Left lung (tissue), 10 donors: ENCODE data around the gene TFCP2L1. TPM values are rescaled to one million over a fixed set of nuclear protein-coding genes. Genes with fewer than 3 reads are reported as not detected.
A peak's percentile ranks its signal among the peaks of the same experiment; 100 is the strongest.

Experiments
- ATAC-seq: fragments of 200-7000 bp; cut with Tn5 transposase; one replicate; pipeline ENCODE4 v1.9.1; 2020; ENCODE audit warnings: moderate library complexity
- DNase-seq, 4 donors: peaks; one replicate each; pipeline ENCODE4 v3.0.0-alpha.2; 2013 to 2020
- H3K27ac ChIP-seq, 2 donors: fragments of 200-600 bp; sonication (generic) in 1 of 2; one replicate each; pipeline versions ENCODE4 v1.5.0 to v1.8.0; 2020 to 2021
- H3K27me3 ChIP-seq, 2 donors: fragments of 200-600 bp; sonication (generic) in 1 of 2; one replicate each; pipeline versions ENCODE4 v1.5.0 to v1.8.0; 2020 to 2021
- H3K36me3 ChIP-seq, 2 donors: fragments of 200-600 bp; sonication (generic) in 1 of 2; one replicate each; pipeline versions ENCODE4 v1.5.0 to v1.8.0; 2020 to 2021
- H3K4me1 ChIP-seq, 2 donors: fragments of 200-600 bp; one replicate each; pipeline ENCODE4 v1.8.0; 2021
- H3K4me3 ChIP-seq, 2 donors: fragments of 200-600 bp; sonication (generic) in 1 of 2; one replicate each; pipeline versions ENCODE4 v1.5.0 to v1.8.0; 2020 to 2021; ENCODE audit warnings: mild to moderate bottlenecking in 1 of 2
- H3K9me3 ChIP-seq, 2 donors: fragments of 200-600 bp; sonication (generic) in 1 of 2; one replicate each; pipeline versions ENCODE4 v1.5.0 to v1.8.0; 2020 to 2021
- CTCF ChIP-seq, 2 donors: fragments of 200-600 bp; sonication (generic) in 1 of 2; IDR thresholded peaks; one replicate each; pipeline versions ENCODE4 v1.5.0 to v1.8.0; 2021; ENCODE audit warnings: antibody characterized with exemption in 2 of 2
- intact Hi-C, 2 donors: fragments of 100-400 bp; cut with DNase I; formaldehyde crosslinking; loops; one replicate each; pipeline versions ENCODE4 v1.11.2 to v1.14.2; 2022
- polyA plus RNA-seq, 6 donors: library from polyadenylated mRNA; unstranded; fragments of 120-200 nt; gene quantifications; one replicate each; pipeline ENCODE4 v1.2.1, GENCODE V29; 2013; ENCODE audit not compliant: insufficient read length in 6 of 6
- total RNA-seq, 2 donors: library from RNA; stranded (reverse); fragmentation: NEBNext Ultra II Directional; extraction: Animal tissue kit (Norgen Biotek cat#: 25700); gene quantifications; one replicate each; pipeline ENCODE4 v1.2.1, GENCODE V29; 2021
- donor health status: DM: no; HTN: yes; CAD: no.
- donor health status: DM: no; HTN: no; CAD: no.

The TFCP2L1 gene
- total and polyA plus RNA-seq, 8 donors, result 3.5 to 32.5 (median 4.6) TPM

GRCh38 chr2:121235542-121235941 is 49.5 kb downstream of the TFCP2L1 start:
- Histone ChIP-seq H3K9me3 (no peaks in the 10 kb centered on the region), H3K36me3 (peaks cover 0 to 39% of the 10 kb centered on the region in 2 donors), H3K27ac (no peak overlapping the region), H3K4me3 (no peak overlapping the region), H3K4me1 (no peaks in the 10 kb centered on the region), H3K27me3 (peaks cover 0 to 15% of the 10 kb centered on the region in 2 donors)
- no peak for TF ChIP-seq CTCF (IDR thresholded peaks at IDR 0.05)
- intact Hi-C loops, result no loop called here
- ATAC-seq (no peak), DNase-seq (no peak)

GRCh38 chr2:121234791-121235190 is 50.2 kb downstream of the TFCP2L1 start:
- Histone ChIP-seq H3K27ac (no peak overlapping the region), H3K27me3 (peaks cover 0 to 15% of the 10 kb centered on the region in 2 donors), H3K4me3 (no peak overlapping the region), H3K9me3 (no peaks in the 10 kb centered on the region), H3K36me3 (peaks cover 0 to 39% of the 10 kb centered on the region in 2 donors), H3K4me1 (no peaks in the 10 kb centered on the region)
- no peak for ATAC-seq
- intact Hi-C loops, result no loop called here
- TF ChIP-seq CTCF (IDR thresholded peaks at IDR 0.05), result no peak
- DNase-seq, result peak in 1 of 4 donors; percentile 23

GRCh38 chr2:121234144-121234543 is 50.9 kb downstream of the TFCP2L1 start:
- Histone ChIP-seq H3K36me3 (peaks cover 0 to 34% of the 10 kb centered on the region in 2 donors), H3K9me3 (no peaks in the 10 kb centered on the region), H3K4me1 (no peaks in the 10 kb centered on the region), H3K27ac (no peak overlapping the region), H3K4me3 (no peak overlapping the region), H3K27me3 (peaks cover 0 to 11% of the 10 kb centered on the region in 2 donors)
- ATAC-seq, result no peak
- intact Hi-C loops, result no loop called here
- DNase-seq, result no peak
- no peak for TF ChIP-seq CTCF (IDR thresholded peaks at IDR 0.05)

- Histone ChIP-seq H3K9me3 (no peaks in the 10 kb centered on the region), H3K27ac (no peak overlapping the region), H3K36me3 (peaks cover 0 to 29% of the 10 kb centered on the region in 2 donors), H3K4me1 (no peaks in the 10 kb centered on the region), H3K27me3 (peaks cover 0 to 8% of the 10 kb centered on the region in 2 donors), H3K4me3 (no peak overlapping the region)
- no peak for DNase-seq
- no peak for ATAC-seq
- no peak for TF ChIP-seq CTCF (IDR thresholded peaks at IDR 0.05)
- intact Hi-C loops, result no loop called here
These were observed 51.4 kb downstream of the TFCP2L1 start for GRCh38 chr2:121233486-121234110.

- ATAC-seq (no peak), DNase-seq (no peak)
- no peak for TF ChIP-seq CTCF (IDR thresholded peaks at IDR 0.05)
- H3K27me3 ChIP-seq, result peaks cover 0 to 8% of the 10 kb centered on the region in 2 donors
- H3K36me3 ChIP-seq, result peaks cover 0 to 20% of the 10 kb centered on the region in 2 donors
- no peak overlapping the region for H3K27ac ChIP-seq
- H3K4me3 ChIP-seq, result no peak overlapping the region
- H3K9me3 ChIP-seq, result no peaks in the 10 kb centered on the region
- no peaks in the 10 kb centered on the region for H3K4me1 ChIP-seq
- intact Hi-C loops, result no loop called here
These were observed 52.3 kb downstream of the TFCP2L1 start for GRCh38 chr2:121232626-121233265.
